NCI-H2227 treated with DMSO at 0.1 percent for 48 hours (cell line): ENCODE measurements around the gene ARHGAP26.

Experiments used
- DNase-seq: peaks from one replicate; lab custom pipeline; 2025; lab: John Stamatoyannopoulos, UW

The ARHGAP26 gene

DNA sequence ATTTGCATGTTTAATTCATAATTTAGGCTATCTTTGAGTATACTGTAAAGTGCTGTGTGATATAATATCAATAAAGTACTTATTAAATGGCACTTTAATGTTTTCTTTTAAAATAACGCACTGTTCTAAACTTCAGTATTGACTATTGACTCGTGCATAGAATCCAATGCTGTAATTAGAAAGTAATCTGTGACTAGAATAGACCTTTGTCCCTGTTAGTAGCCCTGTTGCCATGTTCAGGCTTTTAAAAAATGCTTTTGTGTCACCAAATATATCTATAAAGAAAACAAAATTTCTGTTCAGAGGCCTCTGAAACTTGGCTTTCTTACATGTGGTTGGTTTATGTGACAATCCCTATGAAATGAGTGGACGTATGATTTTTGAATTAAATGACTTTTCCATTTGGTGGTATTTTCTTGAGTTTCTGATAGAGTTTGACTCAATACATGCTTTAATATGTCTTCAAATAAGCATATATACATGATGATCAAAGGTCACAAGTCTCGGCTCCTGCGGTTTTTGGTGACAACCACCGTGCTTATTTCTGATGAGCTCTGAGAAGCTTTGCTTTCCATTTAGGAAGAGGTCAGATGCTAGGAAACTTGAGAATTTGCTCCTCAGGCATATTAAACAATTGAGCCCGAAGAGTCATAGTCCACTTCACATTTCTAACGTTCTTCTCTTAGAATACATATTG is 458.6 kb downstream of the ARHGAP26 start:
- DNase-seq, result no peak

DNA sequence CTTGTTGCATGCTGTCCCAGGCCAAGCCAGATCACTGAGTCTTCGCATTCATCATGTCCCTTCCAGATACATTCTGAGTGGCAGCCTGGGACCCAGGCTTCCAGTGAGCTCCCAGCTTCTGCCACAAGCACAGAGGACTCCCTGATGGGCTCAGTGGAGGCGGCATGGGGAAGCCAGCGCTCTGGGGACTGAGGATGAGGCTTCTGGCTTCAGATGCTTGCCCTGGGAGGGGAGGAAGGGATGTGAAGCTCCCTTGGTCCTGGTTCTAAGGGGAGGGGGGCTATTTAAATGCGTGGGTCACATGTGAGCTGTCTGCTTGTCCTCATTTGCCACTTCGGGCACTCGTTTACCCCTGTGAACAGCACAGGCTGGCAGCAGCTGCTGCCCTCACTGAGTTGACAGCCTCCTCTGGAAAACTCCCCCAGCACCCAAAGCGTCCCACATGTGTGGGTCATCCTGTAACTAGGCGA is 459.3 kb downstream of the ARHGAP26 start:
- DNase-seq, result no peak

DNA sequence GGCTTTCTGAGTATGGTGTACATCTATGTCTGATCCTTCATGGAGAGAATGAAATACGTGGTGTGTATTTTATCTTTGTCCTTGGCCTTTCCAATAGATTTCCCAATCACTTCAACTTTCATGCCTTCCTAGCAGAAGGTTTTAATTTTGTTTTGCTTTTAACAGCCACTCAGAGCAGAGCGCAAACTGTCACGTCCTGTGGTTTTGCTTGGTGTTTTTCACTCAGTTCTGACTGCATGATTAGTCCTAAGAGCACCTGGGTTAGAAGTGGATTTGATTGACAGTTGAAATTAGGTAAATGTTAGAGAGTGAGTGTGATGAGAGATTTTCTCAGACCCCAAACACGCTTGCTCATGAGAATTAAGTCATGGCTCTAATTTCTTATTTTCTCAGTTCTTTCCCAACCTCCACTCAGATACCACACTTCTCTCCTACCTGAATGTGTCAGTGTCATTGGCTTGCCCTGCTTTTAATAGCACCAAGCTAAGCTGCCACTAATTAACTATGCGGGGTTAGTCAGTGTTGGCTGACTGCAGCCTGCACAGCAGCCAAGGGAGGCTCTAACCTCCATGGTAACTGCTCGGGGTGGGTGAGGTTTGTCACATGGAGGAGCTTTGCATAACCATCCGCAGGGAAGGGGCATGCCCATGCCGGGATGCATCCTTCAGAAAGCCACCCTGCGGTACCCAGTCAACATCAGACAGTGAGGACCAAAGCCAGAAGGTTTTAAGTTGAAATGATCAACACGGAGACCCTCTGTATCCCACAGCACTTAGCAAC is 459.9 kb downstream of the ARHGAP26 start:
- no peak for DNase-seq

DNA sequence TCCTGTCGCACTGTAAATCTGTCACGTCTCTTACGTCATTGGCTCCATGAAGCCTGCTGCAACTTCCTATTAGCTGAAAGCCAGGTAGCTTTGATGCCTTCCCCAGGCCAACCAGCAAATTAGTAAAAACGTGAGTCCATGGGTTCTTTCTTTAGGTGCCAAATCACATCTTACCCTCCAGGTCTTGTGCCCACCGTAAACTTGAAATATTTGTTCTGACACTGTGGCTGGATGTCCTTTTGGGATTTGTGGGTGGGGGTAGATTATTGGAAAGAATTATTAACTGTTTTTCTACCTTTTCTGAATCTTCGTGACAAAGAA is 460.5 kb downstream of the ARHGAP26 start:
- DNase-seq, result no peak

- DNase-seq, result no peak
These were observed 461.2 kb downstream of the ARHGAP26 start for GRCh38 chr5:143231416-143231815.

GRCh38 chr5:143231973-143232812 is 462.0 kb downstream of the ARHGAP26 start:
- no peak for DNase-seq

DNA sequence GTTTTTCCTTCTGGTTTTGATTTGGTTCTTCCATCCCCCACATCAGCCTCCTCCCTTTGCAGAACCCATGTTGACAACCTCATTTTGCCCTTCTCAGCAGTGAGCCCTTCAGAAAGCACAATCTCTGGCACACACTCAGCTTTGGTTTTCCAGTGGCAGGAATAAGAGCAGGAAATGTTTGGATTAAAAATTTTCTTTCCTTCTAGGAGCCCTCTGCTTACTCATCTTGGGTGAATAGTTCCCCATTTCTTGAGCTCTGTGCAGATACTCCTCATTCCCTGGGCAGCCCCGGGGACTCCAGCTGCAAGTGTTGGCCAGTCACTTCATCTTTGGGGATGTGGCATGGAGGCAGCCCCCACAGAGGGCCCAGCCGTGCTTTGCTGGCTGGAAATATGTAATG is 462.9 kb downstream of the ARHGAP26 start:
- no peak for DNase-seq

DNA sequence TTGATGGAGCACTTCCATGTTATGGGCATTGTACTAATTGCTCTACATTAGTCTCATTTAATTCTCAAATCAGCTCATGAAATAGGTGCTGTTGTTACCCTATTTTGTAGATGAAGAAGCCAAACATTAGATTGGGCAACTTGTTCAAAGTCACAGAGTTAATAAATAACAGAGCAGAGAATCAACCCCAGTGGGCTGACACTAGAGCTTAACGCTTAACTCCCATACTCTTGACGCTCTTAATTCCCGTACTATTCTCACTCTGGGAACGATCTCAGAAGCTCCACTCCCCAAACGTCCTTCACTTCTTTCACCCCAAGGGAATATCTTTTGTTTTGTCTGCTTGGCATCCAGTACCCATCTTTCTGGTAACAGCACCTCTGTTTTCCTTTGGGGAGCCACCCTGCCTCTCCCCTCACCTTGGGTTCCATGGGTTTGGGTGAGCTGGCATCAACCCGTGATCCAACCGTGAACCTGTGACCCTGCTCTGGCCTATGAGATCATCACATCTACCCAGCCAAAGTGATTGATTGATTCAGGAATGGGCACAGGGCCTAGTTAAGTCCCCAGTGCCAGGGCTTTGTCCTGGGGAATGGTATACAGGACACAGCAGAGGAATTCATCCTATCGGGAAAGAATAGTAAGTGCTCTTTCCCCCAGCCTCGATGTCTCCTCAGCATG is 464.1 kb downstream of the ARHGAP26 start:
- no peak for DNase-seq

GRCh38 chr5:143235423-143235822 is 465.2 kb downstream of the ARHGAP26 start:
- no peak for DNase-seq

DNA sequence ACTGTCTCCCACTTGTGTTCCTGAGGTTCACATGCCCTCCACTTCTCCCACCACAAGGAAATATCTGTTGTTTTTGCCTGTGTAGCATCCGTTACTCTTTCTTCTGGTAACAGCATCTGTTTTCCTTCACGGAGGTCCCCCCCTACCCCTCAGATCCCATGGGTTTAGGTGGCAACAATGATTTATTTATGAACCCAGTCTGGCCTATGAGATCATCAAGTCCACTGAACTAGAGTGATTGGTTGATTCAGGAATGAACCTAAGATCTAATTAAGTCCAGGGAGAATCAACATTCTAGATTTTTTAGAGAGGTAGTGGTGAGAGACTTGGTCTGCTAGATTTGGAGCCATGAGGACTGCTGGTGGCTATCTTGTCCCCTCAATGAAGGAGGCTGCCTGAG is 466.5 kb downstream of the ARHGAP26 start:
- DNase-seq, result no peak

DNA sequence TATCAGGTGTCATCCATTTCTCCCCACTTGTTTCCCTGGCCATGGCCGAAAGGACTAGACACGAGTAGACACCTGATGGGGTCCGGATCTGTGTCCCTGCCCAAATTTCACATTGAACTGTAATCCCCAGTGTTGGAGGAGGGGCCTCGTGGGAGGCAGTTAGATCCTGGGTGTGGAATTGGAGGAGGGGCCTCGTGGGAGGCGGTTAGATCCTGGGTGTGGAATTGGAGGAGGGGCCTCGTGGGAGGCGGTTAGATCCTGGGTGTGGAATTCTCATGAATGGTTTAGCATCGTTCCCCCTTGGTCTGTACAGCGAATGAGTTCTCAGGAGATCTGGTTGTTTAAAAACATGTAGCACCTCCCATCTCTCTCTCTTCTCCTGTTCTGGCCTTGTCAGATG is 467.5 kb downstream of the ARHGAP26 start:
- no peak for DNase-seq

- no peak for DNase-seq
These were observed 468.4 kb downstream of the ARHGAP26 start for GRCh38 chr5:143238620-143239019.

DNA sequence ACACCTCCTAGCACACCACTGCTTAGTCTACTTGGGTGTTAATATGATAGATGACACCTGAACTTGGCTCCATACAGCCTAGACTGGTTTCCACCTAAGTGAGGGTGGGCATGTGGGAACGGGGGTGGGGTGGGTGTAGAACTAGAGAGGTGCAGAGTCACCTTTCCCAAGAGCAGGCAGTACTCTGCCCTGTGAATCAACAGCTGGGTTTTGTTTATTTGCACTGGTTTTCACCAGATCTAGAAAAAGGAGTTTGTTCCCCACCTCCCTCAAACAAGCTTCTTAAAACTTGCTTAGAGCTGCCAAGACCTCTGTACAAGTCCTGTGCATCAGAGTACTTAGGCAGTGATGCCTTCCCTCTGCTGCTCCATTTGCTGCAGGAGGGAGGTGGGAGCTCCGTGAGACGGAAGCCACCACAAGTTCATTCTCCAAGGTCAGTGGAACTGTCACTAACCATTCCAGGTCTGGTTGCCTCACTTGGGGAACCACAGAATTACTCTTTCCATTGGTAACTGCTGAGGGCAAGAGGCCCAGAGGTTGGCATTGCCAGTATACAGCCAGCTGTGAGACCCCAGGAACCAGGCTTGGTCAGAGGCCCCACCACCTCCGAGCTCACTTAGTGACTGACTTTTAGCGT is 469.8 kb downstream of the ARHGAP26 start:
- DNase-seq, result no peak

- DNase-seq, result no peak
These were observed 471.7 kb downstream of the ARHGAP26 start for GRCh38 chr5:143241892-143242291.

DNA sequence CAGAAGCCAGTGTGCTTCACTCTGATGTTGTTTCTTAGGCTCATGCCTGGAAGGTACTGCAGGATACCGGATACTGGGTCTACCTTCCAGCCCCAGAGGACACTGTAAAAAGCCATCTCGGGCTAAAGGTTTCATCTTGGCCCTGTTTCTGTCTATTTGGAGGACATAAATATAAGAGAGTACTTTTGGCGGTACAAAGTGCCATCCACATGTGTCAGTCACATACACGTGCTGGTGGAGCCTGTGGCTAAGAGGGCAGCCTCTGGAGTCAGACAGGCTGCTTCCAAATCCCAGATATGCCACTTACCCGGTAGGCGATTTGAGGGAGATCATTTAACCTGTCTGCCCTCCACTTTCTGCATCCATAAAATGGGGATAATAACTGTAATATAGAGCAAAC is 472.9 kb downstream of the ARHGAP26 start:
- no peak for DNase-seq

DNA sequence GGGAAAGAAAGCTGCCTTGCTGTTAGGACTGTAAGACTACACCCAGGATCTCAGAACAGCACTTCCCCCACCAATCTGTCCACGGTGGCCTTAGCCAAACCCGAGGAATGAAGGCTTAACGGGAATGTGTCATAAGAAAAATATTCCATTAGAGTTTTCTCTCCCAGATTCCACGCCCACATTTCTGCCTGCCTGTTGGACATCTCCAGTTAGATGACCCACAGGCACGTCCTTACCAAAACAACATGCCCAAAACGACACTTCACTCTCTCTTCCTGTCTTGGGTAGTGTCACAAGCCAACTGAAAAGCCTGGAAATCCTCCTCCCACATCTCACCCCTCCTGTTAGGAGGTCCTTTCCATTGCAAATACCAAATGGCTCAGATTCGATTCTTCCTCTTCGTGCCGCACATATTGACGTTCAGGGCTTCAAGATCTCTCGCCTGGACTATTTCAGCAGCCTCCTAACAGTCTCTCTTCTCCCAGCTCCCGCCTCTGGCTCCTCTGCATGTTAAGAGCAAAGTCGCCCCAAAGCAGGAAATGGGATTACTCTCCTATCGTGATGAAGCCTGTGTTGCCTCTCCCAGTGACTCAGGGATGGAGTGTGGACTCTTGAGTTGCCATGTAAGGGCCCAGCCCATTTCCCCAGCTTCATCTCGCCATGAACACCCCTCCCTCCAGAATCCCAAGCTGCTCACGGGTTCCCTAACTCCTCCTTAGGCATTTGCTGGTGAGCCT is 474.0 kb downstream of the ARHGAP26 start:
- DNase-seq, result no peak

- no peak for DNase-seq
These were observed 474.8 kb downstream of the ARHGAP26 start for GRCh38 chr5:143244990-143245389.

DNA sequence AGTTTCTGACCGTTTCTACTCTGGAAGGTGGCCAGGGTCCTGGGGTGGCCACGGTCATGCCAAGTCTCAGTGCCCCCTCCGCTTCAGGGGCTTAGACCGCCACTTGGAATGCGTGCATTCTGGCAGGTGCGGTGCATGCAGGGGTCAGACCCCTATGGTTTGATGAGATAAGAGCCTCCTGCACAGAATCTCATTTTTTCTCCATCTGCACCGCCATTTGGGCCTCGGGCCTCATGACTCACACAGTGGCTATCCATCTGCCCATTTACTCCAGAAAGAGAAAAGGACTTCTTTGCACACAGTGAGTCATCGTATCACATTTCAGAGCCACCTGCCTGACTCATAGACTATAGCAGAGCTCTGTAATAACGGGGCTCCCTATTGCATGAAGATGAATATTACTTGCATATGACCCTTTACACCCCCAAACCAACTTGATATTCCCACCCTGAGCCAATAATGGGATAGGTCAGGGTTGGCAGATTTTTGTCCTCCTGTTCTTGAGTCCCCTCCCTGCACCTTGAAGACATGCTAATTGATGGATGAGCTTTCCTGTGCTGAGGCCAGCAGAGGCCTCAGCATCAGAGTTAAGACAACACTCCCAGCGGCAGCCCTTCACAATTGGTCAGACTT is 475.9 kb downstream of the ARHGAP26 start:
- no peak for DNase-seq

- DNase-seq, result no peak
These were observed 477.1 kb downstream of the ARHGAP26 start for GRCh38 chr5:143247134-143247815.

DNA sequence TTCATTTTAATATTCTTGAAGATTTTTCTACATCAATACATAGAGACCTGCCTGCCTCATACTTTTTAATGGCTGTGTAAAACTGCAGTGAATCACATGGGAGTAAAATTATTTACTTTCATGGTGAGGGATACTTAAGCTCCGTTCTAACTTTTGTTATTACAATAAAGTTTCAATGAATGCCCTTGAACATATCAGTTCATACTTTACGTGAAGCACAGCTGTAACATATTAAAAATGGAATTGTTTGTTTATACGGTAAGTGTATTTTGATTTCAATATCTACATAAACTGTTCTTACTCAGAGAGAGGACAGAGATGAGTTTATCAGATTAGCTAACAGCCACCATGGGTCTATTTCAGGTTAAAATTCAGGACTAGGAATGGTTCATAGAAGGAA is 478.2 kb downstream of the ARHGAP26 start:
- DNase-seq, result no peak
